KOPT-K1 (cell line): ENCODE results near the gene DGKI.

Experiments used
- H3K27ac ChIP-seq: fragments of 200-600 bp; sonication (generic); 2 replicates; pipeline ENCODE4 v1.5.1; 2016; ENCODE audit warnings: antibody characterized with exemption, mild to moderate bottlenecking, low read depth, low read length; ENCODE audit not compliant: poor library complexity, severe bottlenecking
- H3K36me3 ChIP-seq: fragments of 200-600 bp; sonication (generic); 2 replicates; pipeline ENCODE4 v1.5.1; 2017; ENCODE audit warnings: antibody characterized with exemption, mild to moderate bottlenecking, low read length, moderate library complexity; ENCODE audit not compliant: insufficient read depth
- H3K9me3 ChIP-seq: fragments of 200-600 bp; sonication (generic); 2 replicates; pipeline ENCODE4 v1.5.1; 2017; ENCODE audit warnings: antibody characterized with exemption, low read length, mild to moderate bottlenecking; ENCODE audit not compliant: insufficient read depth, poor library complexity, severe bottlenecking

Gene DGKI

GRCh38 chr7:137642031-137642430 is 204.7 kb downstream of the DGKI start:
- H3K27ac ChIP-seq = no peak overlapping the region
- H3K36me3 ChIP-seq = no peaks in the 10 kb centered on the region
- no peaks in the 10 kb centered on the region for H3K9me3 ChIP-seq

- H3K36me3 ChIP-seq = no peaks in the 10 kb centered on the region
- H3K27ac ChIP-seq = no peak overlapping the region
- no peaks in the 10 kb centered on the region for H3K9me3 ChIP-seq
Observed at GRCh38 chr7:137636376-137636775, 210.4 kb downstream of the DGKI start.

GRCh38 chr7:137635874-137636273 is 210.9 kb downstream of the DGKI start:
- Histone ChIP-seq H3K27ac (no peak overlapping the region), H3K9me3 (no peaks in the 10 kb centered on the region), H3K36me3 (no peaks in the 10 kb centered on the region)

GRCh38 chr7:137635132-137635531 is 211.6 kb downstream of the DGKI start:
- Histone ChIP-seq H3K27ac (no peak overlapping the region), H3K36me3 (no peaks in the 10 kb centered on the region), H3K9me3 (no peaks in the 10 kb centered on the region)

- no peaks in the 10 kb centered on the region for H3K9me3 ChIP-seq
- H3K27ac ChIP-seq = no peak overlapping the region
- H3K36me3 ChIP-seq = no peaks in the 10 kb centered on the region
Observed at GRCh38 chr7:137634356-137634755, 212.4 kb downstream of the DGKI start.

- Histone ChIP-seq H3K36me3 (no peaks in the 10 kb centered on the region), H3K9me3 (no peaks in the 10 kb centered on the region), H3K27ac (no peak overlapping the region)
Observed at GRCh38 chr7:137633133-137633532, 213.6 kb downstream of the DGKI start.

- no peaks in the 10 kb centered on the region for H3K36me3 ChIP-seq
Observed at GRCh38 chr7:137628216-137628615, 218.6 kb downstream of the DGKI start.

GRCh38 chr7:137626469-137627067 is 220.2 kb downstream of the DGKI start:
- Histone ChIP-seq H3K9me3 (no peaks in the 10 kb centered on the region), H3K27ac (no peak overlapping the region)

More at GRCh38 chr7:137628216-137628615, 218.6 kb downstream of the DGKI start:
- no peak overlapping the region for H3K27ac ChIP-seq
- no peaks in the 10 kb centered on the region for H3K9me3 ChIP-seq

GRCh38 chr7:137625197-137625596 is 221.6 kb downstream of the DGKI start:
- no peak overlapping the region for H3K27ac ChIP-seq
- H3K9me3 ChIP-seq = no peaks in the 10 kb centered on the region

More at GRCh38 chr7:137626469-137627067, 220.2 kb downstream of the DGKI start:
- no peaks in the 10 kb centered on the region for H3K36me3 ChIP-seq

GRCh38 chr7:137619181-137619580 is 227.6 kb downstream of the DGKI start:
- no peak overlapping the region for H3K27ac ChIP-seq
- H3K36me3 ChIP-seq = no peaks in the 10 kb centered on the region
- no peaks in the 10 kb centered on the region for H3K9me3 ChIP-seq

More at GRCh38 chr7:137625197-137625596, 221.6 kb downstream of the DGKI start:
- H3K36me3 ChIP-seq = no peaks in the 10 kb centered on the region

- H3K27ac ChIP-seq = no peak overlapping the region
- no peaks in the 10 kb centered on the region for H3K9me3 ChIP-seq
- no peaks in the 10 kb centered on the region for H3K36me3 ChIP-seq
Observed at GRCh38 chr7:137618748-137619147, 228.0 kb downstream of the DGKI start.

GRCh38 chr7:137613006-137613525 is 233.7 kb downstream of the DGKI start:
- Histone ChIP-seq H3K27ac (no peak overlapping the region), H3K36me3 (no peaks in the 10 kb centered on the region), H3K9me3 (no peaks in the 10 kb centered on the region)

GRCh38 chr7:137611606-137612005 is 235.2 kb downstream of the DGKI start:
- H3K36me3 ChIP-seq = no peaks in the 10 kb centered on the region
- H3K9me3 ChIP-seq = no peaks in the 10 kb centered on the region
- H3K27ac ChIP-seq = no peak overlapping the region

- H3K27ac ChIP-seq = no peak overlapping the region
Observed at GRCh38 chr7:137609500-137609899, 237.3 kb downstream of the DGKI start.

GRCh38 chr7:137606061-137606674 is 240.6 kb downstream of the DGKI start:
- H3K36me3 ChIP-seq = no peaks in the 10 kb centered on the region
- H3K27ac ChIP-seq = no peak overlapping the region
- no peaks in the 10 kb centered on the region for H3K9me3 ChIP-seq

More at GRCh38 chr7:137609500-137609899, 237.3 kb downstream of the DGKI start:
- Histone ChIP-seq H3K9me3 (no peaks in the 10 kb centered on the region), H3K36me3 (no peaks in the 10 kb centered on the region)

- Histone ChIP-seq H3K36me3 (no peaks in the 10 kb centered on the region), H3K9me3 (no peaks in the 10 kb centered on the region), H3K27ac (no peak overlapping the region)
Observed at GRCh38 chr7:137603043-137603442, 243.7 kb downstream of the DGKI start.
